H9 (cell line): ENCODE results near the gene FAM237B. TPM values are rescaled to one million over a fixed set of nuclear protein-coding genes. Genes with fewer than 3 reads are reported as not detected.

Experiments
- DNase-seq: peaks from one replicate; pipeline ENCODE4 v3.0.0-alpha.2; 2017
- H2AFZ ChIP-seq: one replicate; pipeline ENCODE4 v1.6.1; 2013; ENCODE audit warnings: mild to moderate bottlenecking, low read length, control low read depth, moderate library complexity
- H2AK5ac ChIP-seq: 2 replicates; pipeline ENCODE4 v1.6.1; 2013; ENCODE audit warnings: low read length, control low read depth, mixed read lengths; ENCODE audit not compliant: insufficient read length
- H2BK120ac ChIP-seq: one replicate; pipeline ENCODE4 v1.6.1; 2013; ENCODE audit warnings: low read depth, mild to moderate bottlenecking, low read length, control low read depth, inconsistent platforms; ENCODE audit not compliant: poor library complexity, severe bottlenecking
- H2BK12ac ChIP-seq: 2 replicates; pipeline ENCODE4 v1.6.1; 2013; ENCODE audit warnings: low read length, control low read depth, mixed read lengths, low read depth; ENCODE audit not compliant: insufficient read length
- H2BK15ac ChIP-seq: 2 replicates; pipeline ENCODE4 v1.6.1; 2013; ENCODE audit warnings: low read depth, low read length, control low read depth
- H2BK20ac ChIP-seq: one replicate; pipeline ENCODE4 v1.6.1; 2013; ENCODE audit warnings: low read depth, mild to moderate bottlenecking, low read length, control low read depth, inconsistent platforms; ENCODE audit not compliant: poor library complexity, severe bottlenecking
- H2BK5ac ChIP-seq: 2 replicates; pipeline ENCODE4 v1.6.1; 2013; ENCODE audit warnings: low read length, control low read depth, mixed read lengths; ENCODE audit not compliant: insufficient read length
- H3K14ac ChIP-seq: 2 replicates; pipeline ENCODE4 v1.6.1; 2013; ENCODE audit warnings: low read length, control low read depth; ENCODE audit not compliant: insufficient read depth
- H3K18ac ChIP-seq: 2 replicates; pipeline ENCODE4 v1.6.1; 2013; ENCODE audit warnings: low read depth, mild to moderate bottlenecking, mixed read lengths, low read length, control low read depth; ENCODE audit not compliant: insufficient read length
- H3K23ac ChIP-seq: 2 replicates; pipeline ENCODE4 v1.6.1; 2013; ENCODE audit warnings: low read length, control low read depth, mixed read lengths, low read depth; ENCODE audit not compliant: insufficient read length
- H3K23me2 ChIP-seq: 2 replicates; pipeline ENCODE4 v1.6.1; 2013; ENCODE audit warnings: low read depth, mild to moderate bottlenecking, mixed read lengths, low read length, control low read depth; ENCODE audit not compliant: insufficient read length, poor library complexity, severe bottlenecking
- H3K27ac ChIP-seq: 2 replicates; pipeline ENCODE4 v1.5.1; 2013; ENCODE audit warnings: low read length, control low read depth, mixed read lengths, low read depth; ENCODE audit not compliant: insufficient read length
- H3K27me3 ChIP-seq: 2 replicates; pipeline ENCODE4 v1.6.1; 2013; ENCODE audit warnings: low read length, control low read depth, inconsistent platforms; ENCODE audit not compliant: insufficient read depth
- H3K4ac ChIP-seq: 2 replicates; pipeline ENCODE4 v1.6.1; 2013; ENCODE audit warnings: low read depth, mild to moderate bottlenecking, control low read depth, inconsistent platforms, low read length, moderate library complexity
- H3K4me1 ChIP-seq: 2 replicates; pipeline ENCODE4 v1.6.1; 2013; ENCODE audit warnings: low read length, control low read depth, inconsistent platforms; ENCODE audit not compliant: insufficient read depth
- H3K4me2 ChIP-seq: 2 replicates; pipeline ENCODE4 v1.6.1; 2013; ENCODE audit warnings: low read length, control low read depth, mixed read lengths; ENCODE audit not compliant: insufficient read length, insufficient read depth
- H3K56ac ChIP-seq: 2 replicates; pipeline ENCODE4 v1.6.1; 2013; ENCODE audit warnings: low read depth, mild to moderate bottlenecking, mixed read lengths, low read length, control low read depth; ENCODE audit not compliant: insufficient read length
- H3K79me1 ChIP-seq: 2 replicates; pipeline ENCODE4 v1.6.1; 2013; ENCODE audit warnings: low read depth, mild to moderate bottlenecking, moderate library complexity, low read length, control low read depth, inconsistent platforms; ENCODE audit not compliant: insufficient read depth, poor library complexity, severe bottlenecking
- H3K79me2 ChIP-seq: 2 replicates; pipeline ENCODE4 v1.6.1; 2013; ENCODE audit warnings: low read length, control low read depth, inconsistent platforms; ENCODE audit not compliant: insufficient read depth
- H3K9ac ChIP-seq: 2 replicates; pipeline ENCODE4 v1.6.1; 2013; ENCODE audit warnings: low read length, control low read depth, mixed read lengths; ENCODE audit not compliant: insufficient read length; ENCODE audit errors: extremely low read depth
- H3K9me3 ChIP-seq: one replicate; pipeline ENCODE4 v1.6.1; 2013; ENCODE audit warnings: low read depth, low read length, inconsistent platforms; ENCODE audit not compliant: control insufficient read depth
- H3T11ph ChIP-seq: one replicate; pipeline ENCODE4 v1.6.1; 2013; ENCODE audit warnings: mild to moderate bottlenecking, low read length, control low read depth, inconsistent platforms
- H4K20me1 ChIP-seq: one replicate; pipeline ENCODE4 v1.6.1; 2013; ENCODE audit not compliant: control insufficient read depth, insufficient read length, insufficient read depth
- H4K5ac ChIP-seq: 2 replicates; pipeline ENCODE4 v1.6.1; 2013; ENCODE audit warnings: low read depth, mild to moderate bottlenecking, mixed read lengths, low read length, control low read depth; ENCODE audit not compliant: insufficient read length
- H4K8ac ChIP-seq: replicated peaks from 2 replicates; pipeline ENCODE4 v1.6.1; 2013; ENCODE audit warnings: low read length, control low read depth, mixed read lengths, low read depth; ENCODE audit not compliant: insufficient read length
- H4K91ac ChIP-seq: 2 replicates; pipeline ENCODE4 v1.6.1; 2013; ENCODE audit warnings: low read depth, mild to moderate bottlenecking, moderate library complexity, mixed read lengths, low read length, control low read depth; ENCODE audit not compliant: insufficient read length
- H3K27ac Mint-ChIP-seq, 3 experiments: 2 replicates in 2 of 3; 3 replicates in 1 of 3; pipeline ENCODE4 v1.8.0; 2020 to 2021; ENCODE audit warnings: mixed read lengths in 3 of 3, mild to moderate bottlenecking in 1 of 3, moderate library complexity in 1 of 3
- H3K27me3 Mint-ChIP-seq: 2 replicates; pipeline ENCODE4 v1.8.0; 2021; ENCODE audit warnings: low read depth, mild to moderate bottlenecking, moderate library complexity, mixed read lengths
- H3K36me3 Mint-ChIP-seq, 3 experiments: 2 replicates in 2 of 3; 3 replicates in 1 of 3; pipeline ENCODE4 v1.8.0; 2020 to 2021; ENCODE audit warnings: low read depth in 3 of 3, mixed read lengths in 3 of 3; ENCODE audit not compliant: insufficient read depth in 1 of 3
- H3K4me1 Mint-ChIP-seq, 2 experiments: 2 replicates each; pipeline ENCODE4 v1.8.0; 2020; ENCODE audit warnings: mixed read lengths in 2 of 2
- H3K4me3 Mint-ChIP-seq, 2 experiments: 2 replicates in 1 of 2; 3 replicates in 1 of 2; pipeline ENCODE4 v1.8.0; 2020 to 2021; ENCODE audit warnings: mild to moderate bottlenecking in 2 of 2, mixed read lengths in 2 of 2, moderate library complexity in 1 of 2
- H3K9me3 Mint-ChIP-seq, 2 experiments: 2 replicates in 1 of 2; 3 replicates in 1 of 2; pipeline ENCODE4 v1.8.0; 2020; ENCODE audit warnings: mild to moderate bottlenecking in 2 of 2, mixed read lengths in 2 of 2, moderate library complexity in 1 of 2
- CTCF ChIP-seq: fragments of 200-600 bp; sonication (generic); conservative IDR thresholded peaks from 3 replicates; pipeline ENCODE4 v1.8.0; 2021; ENCODE audit warnings: antibody characterized with exemption, mild to moderate bottlenecking
- WGBS: extraction: QIAGEN DNeasy Blood & Tissue Kit; methylation state at CpG from one replicate; pipeline ENCODE4 v1.1.7; 2013; ENCODE audit warnings: missing lambda C conversion rate, low lambda C conversion rate, mixed read lengths; ENCODE audit not compliant: insufficient read length; ENCODE audit errors: extremely low coverage; 5-methylcytosine and 5-hydroxymethylcytosine counted together
- total RNA-seq: library from RNA; stranded (reverse); gene quantifications from 2 replicates; pipeline ENCODE4 v1.2.1, GENCODE V29; 2021

The FAM237B gene
- total RNA-seq, 1 experiment from 2014 or later, result not detected

- no peak overlapping the region for H3K4ac ChIP-seq
- H2BK120ac ChIP-seq, result no peak overlapping the region
- no peak overlapping the region for H2BK5ac ChIP-seq
- no peak overlapping the region for H3K27ac ChIP-seq
- no peak overlapping the region for H3K14ac ChIP-seq
- peak; percentile 31; the same call in 2 of the 3 replicates for TF ChIP-seq CTCF
- H2AK5ac ChIP-seq, result no peak overlapping the region
- no peaks in the 10 kb centered on the region for H3K27me3 ChIP-seq
- H2AFZ ChIP-seq, result no peak overlapping the region
- no peaks in the 10 kb centered on the region for H3K36me3 Mint-ChIP-seq
- H3K56ac ChIP-seq, result no peak overlapping the region
- no peak overlapping the region for H4K91ac ChIP-seq
- no peaks in the 10 kb centered on the region for H3K23me2 ChIP-seq
- no peak overlapping the region for H3K4me2 ChIP-seq
- no peaks in the 10 kb centered on the region for H3K79me2 ChIP-seq
- H4K20me1 ChIP-seq, result no peaks in the 10 kb centered on the region
- H2BK20ac ChIP-seq, result no peak overlapping the region
- no peak overlapping the region for H3K18ac ChIP-seq
- no peak overlapping the region for H2BK15ac ChIP-seq
- no peak overlapping the region for H4K5ac ChIP-seq
- no peaks in the 10 kb centered on the region for H3K79me1 ChIP-seq
- peaks cover 0 to 2% of the 10 kb centered on the region in 2 experiments; a peak in 1 of 4 replicates for H3K4me1 Mint-ChIP-seq
- H3K9ac ChIP-seq, result no peak overlapping the region
- no peak overlapping the region for H2BK12ac ChIP-seq
- DNase-seq, result no peak
- no peaks in the 10 kb centered on the region for H3K9me3 ChIP-seq
- H3K27me3 Mint-ChIP-seq, result no peaks in the 10 kb centered on the region
- H3T11ph ChIP-seq, result no peak overlapping the region
- H3K4me1 ChIP-seq, result no peaks in the 10 kb centered on the region
- no CpG with 5 or more reads among the region's 5 CpGs for WGBS
- no peak overlapping the region for H4K8ac ChIP-seq
- H3K23ac ChIP-seq, result no peak overlapping the region
- no peak overlapping the region; a peak in 1 of 7 replicates for H3K27ac Mint-ChIP-seq
- H3K4me3 Mint-ChIP-seq, result no peak overlapping the region
- no peaks in the 10 kb centered on the region for H3K9me3 Mint-ChIP-seq
Measured at GRCh38 chr7:90309872-90310271, 11.2 kb downstream of the FAM237B start.
